ENCODE results near the gene TAS2R41.
"Not testable (repeated sequence)": the region's sequence is repeated elsewhere in the genome, so short reads cannot be mapped to it uniquely, and the experiment has no call there.

TAS2R41 gene

DNA sequence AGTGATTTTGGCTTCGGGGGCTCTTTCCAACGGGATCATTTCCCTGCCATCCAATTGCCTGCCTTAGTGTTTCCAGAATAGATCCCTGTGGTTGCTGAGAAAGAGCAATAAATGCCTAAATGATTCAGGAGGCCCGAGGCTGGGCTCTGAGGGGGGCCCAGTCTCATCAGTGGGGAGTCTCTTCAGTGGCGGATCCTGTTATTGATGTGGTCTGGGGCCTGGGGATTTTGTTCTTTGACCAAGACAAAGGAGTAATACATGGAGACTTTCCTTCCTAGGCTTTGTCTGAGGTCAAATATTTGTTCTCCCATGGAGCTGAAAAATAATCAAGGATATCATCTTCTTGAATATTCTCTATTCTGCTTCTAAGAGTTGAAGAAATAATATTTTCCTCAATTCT, 40.8 kb downstream of the TAS2R41 start:
- Histone ChIP-seq H3K27ac (ENCODE audit: poor library complexity, severe bottlenecking) (no peak overlapping the region), H3K4me1 (ENCODE audit: insufficient read depth, poor library complexity, severe bottlenecking) (peaks cover 15% of the 10 kb centered on the region), H3K9me3 (ENCODE audit: severe bottlenecking) (no peaks in the 10 kb centered on the region), H3K4me3 (ENCODE audit: severe bottlenecking) (no peak overlapping the region), H3K27me3 (ENCODE audit: insufficient read depth, poor library complexity, severe bottlenecking) (no peaks in the 10 kb centered on the region), H3K36me3 (ENCODE audit: low read depth) (no peaks in the 10 kb centered on the region)
- ATAC-seq (ENCODE audit: low read depth): no peak
- TF ChIP-seq, protein P1, sequence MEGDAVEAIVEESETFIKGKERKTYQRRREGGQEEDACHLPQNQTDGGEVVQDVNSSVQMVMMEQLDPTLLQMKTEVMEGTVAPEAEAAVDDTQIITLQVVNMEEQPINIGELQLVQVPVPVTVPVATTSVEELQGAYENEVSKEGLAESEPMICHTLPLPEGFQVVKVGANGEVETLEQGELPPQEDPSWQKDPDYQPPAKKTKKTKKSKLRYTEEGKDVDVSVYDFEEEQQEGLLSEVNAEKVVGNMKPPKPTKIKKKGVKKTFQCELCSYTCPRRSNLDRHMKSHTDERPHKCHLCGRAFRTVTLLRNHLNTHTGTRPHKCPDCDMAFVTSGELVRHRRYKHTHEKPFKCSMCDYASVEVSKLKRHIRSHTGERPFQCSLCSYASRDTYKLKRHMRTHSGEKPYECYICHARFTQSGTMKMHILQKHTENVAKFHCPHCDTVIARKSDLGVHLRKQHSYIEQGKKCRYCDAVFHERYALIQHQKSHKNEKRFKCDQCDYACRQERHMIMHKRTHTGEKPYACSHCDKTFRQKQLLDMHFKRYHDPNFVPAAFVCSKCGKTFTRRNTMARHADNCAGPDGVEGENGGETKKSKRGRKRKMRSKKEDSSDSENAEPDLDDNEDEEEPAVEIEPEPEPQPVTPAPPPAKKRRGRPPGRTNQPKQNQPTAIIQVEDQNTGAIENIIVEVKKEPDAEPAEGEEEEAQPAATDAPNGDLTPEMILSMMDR (IDR thresholded peaks at IDR 0.05; ENCODE audit: poor library complexity, severe bottlenecking): no peak
- no peak for DNase-seq (ENCODE audit: low spot score)

DNA sequence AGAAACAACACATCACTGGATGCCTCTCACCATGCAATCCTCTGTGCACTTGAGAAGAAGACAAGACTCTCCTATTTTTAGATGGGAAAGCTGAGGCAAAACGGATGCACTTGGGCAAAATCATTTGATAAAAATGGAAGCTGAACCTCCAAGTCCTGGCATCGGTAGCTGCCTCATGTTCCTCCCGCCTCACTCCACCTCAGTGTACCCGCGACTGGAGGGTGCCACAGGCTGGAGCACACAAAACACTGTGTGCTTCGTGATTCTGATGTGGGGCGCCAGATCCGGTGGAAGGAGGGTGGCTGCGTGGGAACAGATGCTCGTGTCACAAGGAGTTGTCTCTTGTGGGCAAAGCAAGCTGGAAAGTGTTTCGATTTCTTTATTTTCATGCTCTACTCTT, 41.3 kb downstream of the TAS2R41 start:
- H3K9me3 ChIP-seq (ENCODE audit: severe bottlenecking): no peaks in the 10 kb centered on the region
- TF ChIP-seq, protein P1 (IDR thresholded peaks at IDR 0.05; ENCODE audit: poor library complexity, severe bottlenecking): no peak
- no peak for DNase-seq (ENCODE audit: low spot score)
- H3K27ac ChIP-seq (ENCODE audit: poor library complexity, severe bottlenecking): no peak overlapping the region
- no peak for ATAC-seq (ENCODE audit: low read depth)
- no peaks in the 10 kb centered on the region for H3K36me3 ChIP-seq (ENCODE audit: low read depth)
- peaks cover 15% of the 10 kb centered on the region for H3K4me1 ChIP-seq (ENCODE audit: insufficient read depth, poor library complexity, severe bottlenecking)
- H3K27me3 ChIP-seq (ENCODE audit: insufficient read depth, poor library complexity, severe bottlenecking): no peaks in the 10 kb centered on the region
- H3K4me3 ChIP-seq (ENCODE audit: severe bottlenecking): no peak overlapping the region

DNA sequence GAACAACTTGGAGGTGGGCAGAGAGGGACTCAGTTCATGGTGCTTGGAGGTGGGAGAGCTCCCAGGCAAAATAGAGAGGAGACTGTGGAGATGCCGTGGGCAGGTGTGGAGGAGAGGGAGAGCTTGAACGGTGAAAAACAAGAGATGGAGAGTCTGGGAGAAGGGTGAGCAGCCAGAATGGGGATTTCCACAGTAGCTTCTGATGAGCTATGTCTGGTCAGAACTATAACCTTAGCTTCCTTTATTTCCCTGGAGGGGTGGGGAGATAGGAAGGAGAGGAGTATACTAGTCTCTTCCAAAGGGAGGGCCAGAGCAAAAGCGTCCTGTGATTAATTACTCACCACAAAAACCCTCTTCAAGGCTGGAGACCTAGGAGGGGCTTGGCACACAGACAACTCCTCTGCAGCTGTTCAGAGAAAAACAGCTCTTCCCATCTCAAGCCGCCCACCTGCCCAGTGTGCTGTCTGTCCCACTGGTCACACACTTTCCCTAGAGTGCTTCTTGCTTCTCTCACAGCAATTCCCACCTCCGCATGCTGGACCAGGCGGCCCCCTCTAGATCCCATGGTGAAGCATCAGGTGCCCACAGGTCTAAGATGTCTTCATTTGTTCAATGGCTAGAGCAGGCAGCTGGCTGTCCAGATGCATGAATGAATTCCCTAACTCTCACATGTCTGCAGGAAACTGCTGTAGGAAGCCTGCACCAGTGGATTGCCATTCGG, 41.9 kb downstream of the TAS2R41 start:
- no peaks in the 10 kb centered on the region for H3K9me3 ChIP-seq (ENCODE audit: severe bottlenecking)
- no peak overlapping the region for H3K27ac ChIP-seq (ENCODE audit: poor library complexity, severe bottlenecking)
- no peaks in the 10 kb centered on the region for H3K36me3 ChIP-seq (ENCODE audit: low read depth)
- TF ChIP-seq, protein P1 (IDR thresholded peaks at IDR 0.05; ENCODE audit: poor library complexity, severe bottlenecking): no peak
- H3K4me1 ChIP-seq (ENCODE audit: insufficient read depth, poor library complexity, severe bottlenecking): peaks cover 15% of the 10 kb centered on the region
- no peak overlapping the region for H3K4me3 ChIP-seq (ENCODE audit: severe bottlenecking)
- DNase-seq (ENCODE audit: low spot score) (no peak), ATAC-seq (ENCODE audit: low read depth) (peak; percentile 38; the same call in 2 of the 3 replicates)
- H3K27me3 ChIP-seq (ENCODE audit: insufficient read depth, poor library complexity, severe bottlenecking): no peaks in the 10 kb centered on the region

DNA sequence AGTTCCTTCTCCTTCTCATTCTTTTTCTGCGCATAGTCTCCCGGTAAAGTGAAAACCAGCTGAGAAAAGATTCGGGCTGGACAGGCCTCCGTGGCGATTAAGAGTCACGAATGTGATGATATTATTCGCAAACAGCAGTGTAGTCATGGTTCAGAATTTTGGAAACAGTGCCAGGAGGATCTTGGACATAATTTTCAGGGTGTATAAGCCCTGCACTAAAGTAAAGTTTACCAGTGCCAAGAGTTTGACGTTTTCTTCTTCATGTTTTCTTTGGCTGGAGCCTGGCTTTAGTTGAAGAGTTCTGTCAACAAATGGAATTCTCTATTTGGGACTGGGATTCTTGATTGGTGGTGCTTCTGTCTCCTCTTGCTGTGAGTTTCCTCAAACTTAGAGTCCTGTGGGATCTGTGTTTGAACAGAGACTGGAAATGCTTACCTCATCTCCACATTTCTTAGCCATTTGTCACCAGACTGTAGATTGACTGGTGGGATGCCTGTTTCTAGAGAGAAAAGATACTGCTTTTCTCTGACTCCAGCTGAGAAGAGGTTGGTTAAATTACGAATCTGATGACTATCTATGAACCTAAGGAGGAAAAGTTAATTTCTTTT, 44.7 kb downstream of the TAS2R41 start:
- peak; percentile 97 for ATAC-seq (ENCODE audit: low read depth)
- H3K27ac ChIP-seq (ENCODE audit: poor library complexity, severe bottlenecking); H3K4me3 ChIP-seq (ENCODE audit: severe bottlenecking); H3K9me3 ChIP-seq (ENCODE audit: severe bottlenecking); H3K36me3 ChIP-seq (ENCODE audit: low read depth); H3K27me3 ChIP-seq (ENCODE audit: insufficient read depth, poor library complexity, severe bottlenecking); DNase-seq (ENCODE audit: low spot score): not testable (repeated sequence)
- peaks cover 15% of the 10 kb centered on the region for H3K4me1 ChIP-seq (ENCODE audit: insufficient read depth, poor library complexity, severe bottlenecking)
